HL-60 (cell line): Measurements from ENCODE around the gene CACNA1H.

Experiments used
- DNase-seq, 2 experiments: peaks; one replicate each; pipeline ENCODE4 v3.0.0-alpha.2; 2010 to 2020; ENCODE audit warnings: low read depth in 1 of 2, low spot score in 1 of 2
- H3K27ac ChIP-seq: fragments of 250-450 bp; sonication (Bioruptor Pico); replicated peaks from 2 replicates; pipeline ENCODE4 v1.5.1; 2020; ENCODE audit warnings: mild to moderate bottlenecking, moderate library complexity
- H3K27me3 ChIP-seq: fragments of 250-450 bp; sonication (Bioruptor Pico); 2 replicates; pipeline ENCODE4 v1.5.1; 2021; ENCODE audit warnings: mild to moderate bottlenecking, moderate library complexity; ENCODE audit not compliant: insufficient read depth, poor library complexity, severe bottlenecking
- H3K4me3 ChIP-seq: replicated peaks from 2 replicates; pipeline ENCODE4 v1.5.1; 2011; ENCODE audit warnings: mild to moderate bottlenecking, control low read depth, low read length; ENCODE audit not compliant: insufficient read depth
- GABPA ChIP-seq: IDR thresholded peaks from 2 replicates; pipeline ENCODE4 v1.6.1; 2012; ENCODE audit warnings: low read depth
- POLR2AphosphoS5 ChIP-seq: IDR thresholded peaks from 2 replicates; pipeline ENCODE4 v1.6.1; 2012; ENCODE audit warnings: low read depth
- SPI1 ChIP-seq: IDR thresholded peaks from 2 replicates; pipeline ENCODE4 v1.6.1; 2012; ENCODE audit warnings: low read depth, mild to moderate bottlenecking, borderline replicate concordance
- TF ChIP-seq, protein P1 (sequence below): IDR thresholded peaks from 2 replicates; pipeline ENCODE4 v1.6.1; 2012; ENCODE audit warnings: low read depth; ENCODE audit not compliant: insufficient replicate concordance
- TF ChIP-seq, protein P2 (sequence below): IDR thresholded peaks from one replicate; pipeline ENCODE4 v1.5.1; 2011; ENCODE audit warnings: low read length, control low read depth, inconsistent platforms; ENCODE audit not compliant: insufficient read depth

The CACNA1H gene

DNA sequence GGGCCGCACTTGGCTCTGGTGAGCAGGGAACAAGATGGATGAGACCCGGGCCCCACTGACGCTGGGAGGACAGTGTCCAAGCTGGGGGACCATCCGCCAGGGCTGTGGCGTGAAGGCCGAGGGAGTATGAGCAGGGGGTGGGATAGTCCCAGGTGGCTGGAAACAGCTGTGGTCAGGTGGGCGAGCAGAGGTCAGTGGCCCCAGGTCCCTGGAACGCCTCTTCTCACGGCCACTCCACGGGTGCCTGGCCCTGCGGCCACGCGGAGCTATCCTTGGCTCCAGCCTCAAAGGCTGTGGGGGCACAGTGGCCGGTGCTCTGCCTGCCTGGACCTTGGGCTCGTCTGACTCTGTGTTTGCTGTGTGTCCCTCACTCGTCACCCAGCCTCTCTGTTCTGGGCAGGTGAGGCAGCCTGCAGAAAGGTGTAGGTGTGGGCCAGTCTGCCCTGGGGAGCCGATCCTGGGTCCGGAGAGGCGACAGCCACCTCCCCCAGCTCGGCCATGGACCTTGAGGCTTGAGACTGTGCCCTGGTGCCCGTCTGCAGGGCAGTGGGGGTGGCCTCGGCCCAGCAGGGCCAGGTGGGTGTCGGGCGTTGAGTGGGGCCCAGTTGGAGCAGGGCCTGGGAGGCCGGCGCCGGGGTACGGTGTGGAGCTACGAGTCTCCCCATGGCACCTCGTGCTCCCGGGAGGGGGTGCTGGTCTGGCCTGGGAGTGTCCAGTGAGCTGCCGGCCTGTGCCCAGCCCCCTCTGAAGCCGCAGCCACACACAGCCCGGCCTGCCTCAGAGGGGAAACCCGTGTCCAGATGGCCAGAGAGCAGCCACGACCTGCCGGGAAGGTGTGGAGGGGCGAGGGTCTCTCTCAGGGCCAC is 10.0 kb downstream of the CACNA1H start:
- TF ChIP-seq, protein P1, sequence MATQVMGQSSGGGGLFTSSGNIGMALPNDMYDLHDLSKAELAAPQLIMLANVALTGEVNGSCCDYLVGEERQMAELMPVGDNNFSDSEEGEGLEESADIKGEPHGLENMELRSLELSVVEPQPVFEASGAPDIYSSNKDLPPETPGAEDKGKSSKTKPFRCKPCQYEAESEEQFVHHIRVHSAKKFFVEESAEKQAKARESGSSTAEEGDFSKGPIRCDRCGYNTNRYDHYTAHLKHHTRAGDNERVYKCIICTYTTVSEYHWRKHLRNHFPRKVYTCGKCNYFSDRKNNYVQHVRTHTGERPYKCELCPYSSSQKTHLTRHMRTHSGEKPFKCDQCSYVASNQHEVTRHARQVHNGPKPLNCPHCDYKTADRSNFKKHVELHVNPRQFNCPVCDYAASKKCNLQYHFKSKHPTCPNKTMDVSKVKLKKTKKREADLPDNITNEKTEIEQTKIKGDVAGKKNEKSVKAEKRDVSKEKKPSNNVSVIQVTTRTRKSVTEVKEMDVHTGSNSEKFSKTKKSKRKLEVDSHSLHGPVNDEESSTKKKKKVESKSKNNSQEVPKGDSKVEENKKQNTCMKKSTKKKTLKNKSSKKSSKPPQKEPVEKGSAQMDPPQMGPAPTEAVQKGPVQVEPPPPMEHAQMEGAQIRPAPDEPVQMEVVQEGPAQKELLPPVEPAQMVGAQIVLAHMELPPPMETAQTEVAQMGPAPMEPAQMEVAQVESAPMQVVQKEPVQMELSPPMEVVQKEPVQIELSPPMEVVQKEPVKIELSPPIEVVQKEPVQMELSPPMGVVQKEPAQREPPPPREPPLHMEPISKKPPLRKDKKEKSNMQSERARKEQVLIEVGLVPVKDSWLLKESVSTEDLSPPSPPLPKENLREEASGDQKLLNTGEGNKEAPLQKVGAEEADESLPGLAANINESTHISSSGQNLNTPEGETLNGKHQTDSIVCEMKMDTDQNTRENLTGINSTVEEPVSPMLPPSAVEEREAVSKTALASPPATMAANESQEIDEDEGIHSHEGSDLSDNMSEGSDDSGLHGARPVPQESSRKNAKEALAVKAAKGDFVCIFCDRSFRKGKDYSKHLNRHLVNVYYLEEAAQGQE, result no peak
- TF ChIP-seq SPI1, result no peak
- no peak for TF ChIP-seq POLR2AphosphoS5
- TF ChIP-seq, protein P2, sequence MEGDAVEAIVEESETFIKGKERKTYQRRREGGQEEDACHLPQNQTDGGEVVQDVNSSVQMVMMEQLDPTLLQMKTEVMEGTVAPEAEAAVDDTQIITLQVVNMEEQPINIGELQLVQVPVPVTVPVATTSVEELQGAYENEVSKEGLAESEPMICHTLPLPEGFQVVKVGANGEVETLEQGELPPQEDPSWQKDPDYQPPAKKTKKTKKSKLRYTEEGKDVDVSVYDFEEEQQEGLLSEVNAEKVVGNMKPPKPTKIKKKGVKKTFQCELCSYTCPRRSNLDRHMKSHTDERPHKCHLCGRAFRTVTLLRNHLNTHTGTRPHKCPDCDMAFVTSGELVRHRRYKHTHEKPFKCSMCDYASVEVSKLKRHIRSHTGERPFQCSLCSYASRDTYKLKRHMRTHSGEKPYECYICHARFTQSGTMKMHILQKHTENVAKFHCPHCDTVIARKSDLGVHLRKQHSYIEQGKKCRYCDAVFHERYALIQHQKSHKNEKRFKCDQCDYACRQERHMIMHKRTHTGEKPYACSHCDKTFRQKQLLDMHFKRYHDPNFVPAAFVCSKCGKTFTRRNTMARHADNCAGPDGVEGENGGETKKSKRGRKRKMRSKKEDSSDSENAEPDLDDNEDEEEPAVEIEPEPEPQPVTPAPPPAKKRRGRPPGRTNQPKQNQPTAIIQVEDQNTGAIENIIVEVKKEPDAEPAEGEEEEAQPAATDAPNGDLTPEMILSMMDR, result no peak
- TF ChIP-seq GABPA, result no peak
- Histone ChIP-seq H3K4me3 (no peak overlapping the region), H3K27me3 (no peaks in the 10 kb centered on the region), H3K27ac (no peak overlapping the region)
- DNase-seq, result no peak

GRCh38 chr16:1163567-1164055 is 10.7 kb downstream of the CACNA1H start:
- no peaks in the 10 kb centered on the region for H3K27me3 ChIP-seq
- H3K27ac ChIP-seq, result no peak overlapping the region
- H3K4me3 ChIP-seq, result no peak overlapping the region
- TF ChIP-seq, protein P2, result no peak
- no peak for TF ChIP-seq GABPA
- no peak for TF ChIP-seq SPI1
- TF ChIP-seq POLR2AphosphoS5, result no peak
- TF ChIP-seq, protein P1, result no peak
- no peak for DNase-seq

- TF ChIP-seq GABPA (no peak), SPI1 (no peak), POLR2AphosphoS5 (no peak)
- TF ChIP-seq, protein P2, result no peak
- TF ChIP-seq, protein P1, result no peak
- no peak for DNase-seq
- no peaks in the 10 kb centered on the region for H3K27me3 ChIP-seq
- H3K4me3 ChIP-seq, result no peak overlapping the region
- H3K27ac ChIP-seq, result no peak overlapping the region
These were observed 11.5 kb downstream of the CACNA1H start for GRCh38 chr16:1164382-1164781.
